Activated naive CD8-positive, alpha-beta T cell treated with anti-CD3 and anti-CD28 coated beads, Interleukin-2, amount 50 U/mL, for 16 hours (primary cell): ENCODE data around the gene CD163L1.
"Not testable (repeated sequence)": the region's sequence is repeated elsewhere in the genome, so short reads cannot be mapped to it uniquely, and the experiment has no call there.

ENCODE experiments used
- DNase-seq: peaks from one replicate; pipeline ENCODE4 v3.0.0-alpha.2; 2020; ENCODE audit warnings: low read depth, low spot score

CD163L1 gene

GRCh38 chr12:7444076-7444475, at the start of gene CD163L1:
Gene CD163L1 (minus strand): TSS chr12:7444153. CDS start chr12:7444127, 26 bp downstream.
- no peak for DNase-seq

GRCh38 chr12:7493006-7493405, 49.1 kb upstream of the CD163L1 start:
- no peak for DNase-seq

- no peak for DNase-seq
Observed at GRCh38 chr12:7486512-7486911, 42.6 kb upstream of the CD163L1 start.

GRCh38 chr12:7485095-7485494, 41.1 kb upstream of the CD163L1 start:
- no peak for DNase-seq

GRCh38 chr12:7483343-7483742, 39.4 kb upstream of the CD163L1 start:
- no peak for DNase-seq

- no peak for DNase-seq
Observed at GRCh38 chr12:7479771-7480170, 35.8 kb upstream of the CD163L1 start.

GRCh38 chr12:7472060-7472459, 28.1 kb upstream of the CD163L1 start:
- no peak for DNase-seq

- no peak for DNase-seq
Observed at GRCh38 chr12:7460375-7461259, 16.7 kb upstream of the CD163L1 start.

- DNase-seq: no peak
Observed at GRCh38 chr12:7459973-7460372, 16.0 kb upstream of the CD163L1 start.

GRCh38 chr12:7451756-7452155, 7.8 kb upstream of the CD163L1 start:
- DNase-seq: no peak

- no peak for DNase-seq
Observed at GRCh38 chr12:7450667-7451066, 6.7 kb upstream of the CD163L1 start.

- DNase-seq: no peak
Observed at GRCh38 chr12:7448099-7448498, 4.1 kb upstream of the CD163L1 start.

GRCh38 chr12:7444537-7444936, 584 bp upstream of the CD163L1 start:
- DNase-seq: no peak

GRCh38 chr12:7441216-7441615, 2.7 kb downstream of the CD163L1 start:
- DNase-seq: no peak

- no peak for DNase-seq
Observed at GRCh38 chr12:7439579-7440505, 4.1 kb downstream of the CD163L1 start.

GRCh38 chr12:7438291-7438995, 5.5 kb downstream of the CD163L1 start:
- DNase-seq: not testable (repeated sequence)

GRCh38 chr12:7437494-7437893, 6.5 kb downstream of the CD163L1 start:
- not testable (repeated sequence) for DNase-seq

- no peak for DNase-seq
Observed at GRCh38 chr12:7434670-7435069, 9.3 kb downstream of the CD163L1 start.

- DNase-seq: no peak
Observed at GRCh38 chr12:7433276-7433822, 10.6 kb downstream of the CD163L1 start.

- no peak for DNase-seq
Observed at GRCh38 chr12:7431993-7432685, 11.8 kb downstream of the CD163L1 start.

GRCh38 chr12:7411343-7411742, 32.6 kb downstream of the CD163L1 start:
- no peak for DNase-seq
